Testis (tissue), 2 donors: ENCODE results near the gene GNA15.

Experiments used
- POLR2A ChIP-seq: fragments of 450-650 bp; IDR thresholded peaks from one replicate; pipeline ENCODE4 v1.6.1; 2017; ENCODE audit warnings: antibody characterized with exemption, mild to moderate bottlenecking, moderate library complexity
- TF ChIP-seq, protein P1 (sequence below), 3 experiments: fragments of 450-650 bp in 2 of 3; fragments of 200-600 bp in 1 of 3; sonication (generic) in 1 of 3; IDR thresholded peaks; one replicate each; pipeline ENCODE4 v1.5.1; 2016 to 2019; ENCODE audit warnings: antibody characterized with exemption in 3 of 3, mild to moderate bottlenecking in 2 of 3, moderate library complexity in 1 of 3

DNA sequence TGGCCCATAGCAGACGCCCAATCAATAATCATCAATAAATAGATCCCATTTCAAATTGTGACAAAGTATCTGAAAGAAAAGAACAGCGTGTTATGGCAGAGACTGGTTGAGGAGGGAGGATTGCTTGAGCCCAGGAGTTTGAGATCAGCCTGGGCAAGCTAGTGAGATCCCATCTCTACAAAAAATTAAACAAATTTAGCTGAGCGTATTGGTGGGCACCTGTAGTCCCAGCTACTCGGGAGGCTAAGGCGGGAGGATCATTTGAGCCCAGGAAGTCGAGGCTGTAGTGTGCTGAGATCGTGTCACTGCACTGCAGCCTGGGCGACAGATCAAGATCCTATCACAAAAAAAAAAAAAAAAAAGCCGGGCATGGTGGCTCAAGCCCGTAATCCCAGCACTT is 48.1 kb upstream of the GNA15 start:
- TF ChIP-seq, protein P1, sequence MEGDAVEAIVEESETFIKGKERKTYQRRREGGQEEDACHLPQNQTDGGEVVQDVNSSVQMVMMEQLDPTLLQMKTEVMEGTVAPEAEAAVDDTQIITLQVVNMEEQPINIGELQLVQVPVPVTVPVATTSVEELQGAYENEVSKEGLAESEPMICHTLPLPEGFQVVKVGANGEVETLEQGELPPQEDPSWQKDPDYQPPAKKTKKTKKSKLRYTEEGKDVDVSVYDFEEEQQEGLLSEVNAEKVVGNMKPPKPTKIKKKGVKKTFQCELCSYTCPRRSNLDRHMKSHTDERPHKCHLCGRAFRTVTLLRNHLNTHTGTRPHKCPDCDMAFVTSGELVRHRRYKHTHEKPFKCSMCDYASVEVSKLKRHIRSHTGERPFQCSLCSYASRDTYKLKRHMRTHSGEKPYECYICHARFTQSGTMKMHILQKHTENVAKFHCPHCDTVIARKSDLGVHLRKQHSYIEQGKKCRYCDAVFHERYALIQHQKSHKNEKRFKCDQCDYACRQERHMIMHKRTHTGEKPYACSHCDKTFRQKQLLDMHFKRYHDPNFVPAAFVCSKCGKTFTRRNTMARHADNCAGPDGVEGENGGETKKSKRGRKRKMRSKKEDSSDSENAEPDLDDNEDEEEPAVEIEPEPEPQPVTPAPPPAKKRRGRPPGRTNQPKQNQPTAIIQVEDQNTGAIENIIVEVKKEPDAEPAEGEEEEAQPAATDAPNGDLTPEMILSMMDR (IDR thresholded peaks at IDR 0.05), result no peak
- TF ChIP-seq POLR2A, result no peak
